GM23248 (cell line): ENCODE results near the gene ACAP3. TPM values are rescaled to one million over a fixed set of nuclear protein-coding genes. Genes with fewer than 3 reads are reported as not detected.

Experiments used
- DNase-seq: peaks from one replicate; pipeline ENCODE4 v3.0.0-alpha.2; 2015
- H2AFZ ChIP-seq: fragments of 200-600 bp; sonication (generic); 2 replicates; pipeline ENCODE4 v1.6.1; 2016; ENCODE audit warnings: antibody characterized with exemption
- H3F3A ChIP-seq: fragments of 200-600 bp; sonication (generic); 2 replicates; pipeline ENCODE4 v1.6.1; 2016; ENCODE audit warnings: mild to moderate bottlenecking, antibody characterized with exemption, mixed run types; ENCODE audit not compliant: insufficient read depth
- H3K27ac ChIP-seq: fragments of 200-600 bp; sonication (generic); 2 replicates; pipeline ENCODE4 v1.5.1; 2016; ENCODE audit warnings: mild to moderate bottlenecking
- H3K27me3 ChIP-seq: fragments of 200-600 bp; sonication (generic); replicated peaks from 2 replicates; pipeline ENCODE4 v1.6.1; 2016; ENCODE audit warnings: mild to moderate bottlenecking; ENCODE audit not compliant: insufficient read depth
- H3K36me3 ChIP-seq: fragments of 200-600 bp; sonication (generic); 2 replicates; pipeline ENCODE4 v1.6.1; 2016; ENCODE audit warnings: low read depth, mild to moderate bottlenecking
- H3K4me1 ChIP-seq: fragments of 200-600 bp; sonication (generic); 2 replicates; pipeline ENCODE4 v1.6.1; 2016; ENCODE audit warnings: mild to moderate bottlenecking; ENCODE audit not compliant: insufficient read depth
- H3K4me2 ChIP-seq: fragments of 200-600 bp; sonication (generic); one replicate; pipeline ENCODE4 v1.6.1; 2016; ENCODE audit warnings: mild to moderate bottlenecking; ENCODE audit not compliant: unreplicated experiment
- H3K4me3 ChIP-seq: fragments of 200-600 bp; sonication (generic); 2 replicates; pipeline ENCODE4 v1.5.1; 2016; ENCODE audit warnings: mild to moderate bottlenecking
- H3K79me2 ChIP-seq: fragments of 200-600 bp; sonication (generic); 2 replicates; pipeline ENCODE4 v1.6.1; 2016; ENCODE audit warnings: mild to moderate bottlenecking; ENCODE audit not compliant: insufficient read depth
- H3K9ac ChIP-seq: fragments of 200-600 bp; sonication (generic); 2 replicates; pipeline ENCODE4 v1.6.1; 2016; ENCODE audit warnings: mild to moderate bottlenecking
- H3K9me2 ChIP-seq: fragments of 200-600 bp; sonication (generic); 2 replicates; pipeline ENCODE4 v1.6.1; 2016; ENCODE audit warnings: mixed run types, mild to moderate bottlenecking, moderate library complexity; ENCODE audit not compliant: insufficient read depth
- H3K9me3 ChIP-seq: fragments of 200-600 bp; sonication (generic); one replicate; pipeline ENCODE4 v1.6.1; 2017; ENCODE audit warnings: low read depth
- H4K20me1 ChIP-seq: fragments of 200-600 bp; sonication (generic); 2 replicates; pipeline ENCODE4 v1.6.0; 2016; ENCODE audit not compliant: insufficient read depth
- EZH2 ChIP-seq: fragments of 200-600 bp; sonication (generic); IDR thresholded peaks from 2 replicates; pipeline ENCODE4 v1.6.1; 2018; ENCODE audit warnings: antibody characterized with exemption, mild to moderate bottlenecking; ENCODE audit not compliant: insufficient read depth, poor library complexity, severe bottlenecking
- EZH2phosphoT487 ChIP-seq: fragments of 200-600 bp; sonication (generic); IDR thresholded peaks from 2 replicates; pipeline ENCODE4 v1.6.1; 2018; ENCODE audit warnings: antibody characterized with exemption, moderate library complexity, mild to moderate bottlenecking, low read depth; ENCODE audit not compliant: insufficient read depth
- WGBS, 2 experiments: methylation state at CpG; one replicate each; pipeline ENCODE4 v1.1.6; 2015 to 2017; ENCODE audit warnings: low lambda C conversion rate in 2 of 2, low coverage in 1 of 2; ENCODE audit errors: missing lambda C conversion rate in 2 of 2; 5-methylcytosine and 5-hydroxymethylcytosine counted together
- in situ Hi-C: fragments of 300-500 bp; cut with MboI; formaldehyde crosslinking; loops from 2 replicates; pipeline ENCODE4 v1.15.0; 2020
- polyA plus RNA-seq: library from polyadenylated mRNA; unstranded; fragments of >200 nt; fragmentation: Nextera tagmentation; extraction: Ambion mirVana; gene quantifications from 2 replicates; pipeline ENCODE4 v1.2.1, GENCODE V29; 2016
- total RNA-seq: library from RNA; depleted of rRNA; stranded (reverse); fragments of >200 nt; shearing (Covaris generic); gene quantifications from 2 replicates; pipeline ENCODE4 v1.2.3, GENCODE V29; 2014

ACAP3 gene
- total and polyA plus RNA-seq, 2 experiments from 2014 or later = 11.8 to 68.0 TPM

DNA sequence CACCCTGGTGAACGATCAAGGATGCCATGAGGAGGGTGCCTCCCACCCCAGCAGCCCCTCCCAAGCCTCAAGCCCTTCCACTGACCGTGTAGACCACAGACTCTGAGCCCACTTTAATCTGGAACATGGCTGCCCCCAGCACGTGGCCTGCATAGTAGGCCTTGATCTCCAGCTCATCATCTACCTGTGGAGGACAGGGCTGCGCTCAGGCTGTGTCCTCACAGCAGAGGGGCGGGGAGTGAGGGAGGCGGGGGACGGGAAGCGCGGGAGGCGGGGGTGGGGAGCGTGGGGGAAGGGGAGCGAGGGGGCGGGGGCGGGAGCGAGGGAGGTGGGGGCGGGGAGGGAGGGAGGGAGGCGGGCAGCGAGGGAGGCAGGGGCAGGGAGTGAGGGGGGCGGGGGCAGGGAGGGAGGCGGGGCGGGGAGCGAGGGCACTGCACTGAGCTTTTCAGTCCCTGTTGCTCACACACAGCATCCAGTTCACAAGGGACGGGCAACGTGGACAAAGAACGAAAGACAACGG, 7.8 kb upstream of the ACAP3 start:
- Histone ChIP-seq H3K36me3 (peaks cover 16% of the 10 kb centered on the region; the same call in 1 of the 2 replicates), H3K79me2 (peaks cover 66% of the 10 kb centered on the region), H3K4me2 (no peak overlapping the region), H3K9me2 (no peaks in the 10 kb centered on the region), H3K27me3 (no peaks in the 10 kb centered on the region), H3K9ac (no peak overlapping the region), H3K9me3 (no peaks in the 10 kb centered on the region), H3K4me3 (no peak overlapping the region), H3K4me1 (peaks cover 12% of the 10 kb centered on the region), H2AFZ (no peak overlapping the region), H3K27ac (no peak overlapping the region), H3F3A (peaks cover 27% of the 10 kb centered on the region), H4K20me1 (no peaks in the 10 kb centered on the region)
- DNase-seq = no peak
- in situ Hi-C loops = no loop called here
- 61 to 65% methylated on average over 10 to 26 of the region's 26 CpGs for WGBS, 2 experiments
- TF ChIP-seq EZH2 (no peak), EZH2phosphoT487 (no peak)

DNA sequence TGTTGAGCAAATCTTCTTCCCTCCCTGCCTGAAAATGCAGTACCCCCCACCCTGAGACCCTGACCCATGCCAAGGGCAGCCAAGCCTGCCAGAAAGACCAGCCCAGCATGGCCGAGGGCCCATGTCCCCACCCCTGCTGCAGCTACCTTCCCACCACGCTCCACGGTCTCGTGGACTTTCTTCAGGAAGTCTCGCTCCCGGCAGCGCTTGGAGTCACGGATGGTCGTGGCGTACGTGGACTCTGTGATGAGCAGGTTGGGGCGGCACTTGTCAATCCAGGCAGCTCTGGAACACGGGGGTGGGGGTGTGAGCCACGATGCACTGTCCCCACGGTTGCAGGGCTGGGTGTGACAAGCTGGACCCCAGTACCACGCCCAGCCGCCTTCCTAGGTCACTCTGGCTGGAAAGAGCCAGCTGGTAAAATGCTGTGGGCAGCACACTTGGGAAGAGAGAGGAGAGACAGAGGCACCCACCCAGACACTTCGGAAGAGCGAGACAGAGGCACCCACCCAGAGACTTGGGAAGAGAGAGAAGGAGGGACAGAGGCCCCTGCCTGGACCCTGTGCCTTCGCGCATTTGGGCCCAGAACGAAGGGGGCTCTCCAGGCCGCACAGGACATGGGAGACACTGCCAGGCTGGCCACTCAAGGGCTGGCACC, 7.1 kb upstream of the ACAP3 start:
- in situ Hi-C loops = no loop called here
- Histone ChIP-seq H3K36me3 (peaks cover 20% of the 10 kb centered on the region; the same call in 1 of the 2 replicates), H3K27me3 (no peaks in the 10 kb centered on the region), H3K4me3 (no peak overlapping the region), H2AFZ (no peak overlapping the region), H3K4me2 (no peak overlapping the region), H3K4me1 (peaks cover 12% of the 10 kb centered on the region), H3K9me3 (no peaks in the 10 kb centered on the region), H3K27ac (no peak overlapping the region), H3K9ac (no peak overlapping the region), H3F3A (peaks cover 27% of the 10 kb centered on the region), H3K79me2 (peaks cover 66% of the 10 kb centered on the region), H3K9me2 (no peaks in the 10 kb centered on the region), H4K20me1 (no peaks in the 10 kb centered on the region)
- TF ChIP-seq EZH2 (no peak), EZH2phosphoT487 (no peak)
- no peak for DNase-seq
- 93 to 94% methylated on average over 21 to 23 of the region's 23 CpGs for WGBS, 2 experiments

DNA sequence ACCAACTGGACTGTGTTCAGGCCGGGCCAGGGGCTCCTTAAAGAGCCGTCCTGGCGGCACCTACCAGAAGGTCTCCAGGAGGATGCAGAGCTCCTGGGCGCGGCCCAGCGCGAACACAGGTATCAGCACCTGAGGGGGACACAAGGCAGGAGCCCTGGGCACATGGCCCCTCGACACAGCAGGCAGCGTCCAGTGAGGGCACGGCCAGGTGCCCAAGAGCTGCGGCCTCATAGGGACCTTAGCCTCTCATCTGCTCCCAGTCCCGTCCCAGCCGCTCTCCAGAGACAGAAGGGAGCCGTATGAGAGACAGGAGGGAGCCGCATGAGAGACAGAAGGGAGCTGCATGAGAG, 6.5 kb upstream of the ACAP3 start:
- no peak for DNase-seq
- Histone ChIP-seq H3K4me3 (no peak overlapping the region), H3K9me2 (no peaks in the 10 kb centered on the region), H3K9me3 (no peaks in the 10 kb centered on the region), H3K9ac (no peak overlapping the region), H2AFZ (no peak overlapping the region), H4K20me1 (no peaks in the 10 kb centered on the region), H3K79me2 (peaks cover 66% of the 10 kb centered on the region), H3K27ac (no peak overlapping the region), H3K4me1 (peaks cover 12% of the 10 kb centered on the region), H3K4me2 (no peak overlapping the region), H3K36me3 (peaks cover 16% of the 10 kb centered on the region; the same call in 1 of the 2 replicates), H3F3A (peaks cover 25% of the 10 kb centered on the region), H3K27me3 (no peaks in the 10 kb centered on the region)
- in situ Hi-C loops = no loop called here
- no peak for TF ChIP-seq EZH2
- no peak for TF ChIP-seq EZH2phosphoT487
- WGBS, 2 experiments = 93 to 94% methylated on average over 10 to 12 of the region's 15 CpGs

DNA sequence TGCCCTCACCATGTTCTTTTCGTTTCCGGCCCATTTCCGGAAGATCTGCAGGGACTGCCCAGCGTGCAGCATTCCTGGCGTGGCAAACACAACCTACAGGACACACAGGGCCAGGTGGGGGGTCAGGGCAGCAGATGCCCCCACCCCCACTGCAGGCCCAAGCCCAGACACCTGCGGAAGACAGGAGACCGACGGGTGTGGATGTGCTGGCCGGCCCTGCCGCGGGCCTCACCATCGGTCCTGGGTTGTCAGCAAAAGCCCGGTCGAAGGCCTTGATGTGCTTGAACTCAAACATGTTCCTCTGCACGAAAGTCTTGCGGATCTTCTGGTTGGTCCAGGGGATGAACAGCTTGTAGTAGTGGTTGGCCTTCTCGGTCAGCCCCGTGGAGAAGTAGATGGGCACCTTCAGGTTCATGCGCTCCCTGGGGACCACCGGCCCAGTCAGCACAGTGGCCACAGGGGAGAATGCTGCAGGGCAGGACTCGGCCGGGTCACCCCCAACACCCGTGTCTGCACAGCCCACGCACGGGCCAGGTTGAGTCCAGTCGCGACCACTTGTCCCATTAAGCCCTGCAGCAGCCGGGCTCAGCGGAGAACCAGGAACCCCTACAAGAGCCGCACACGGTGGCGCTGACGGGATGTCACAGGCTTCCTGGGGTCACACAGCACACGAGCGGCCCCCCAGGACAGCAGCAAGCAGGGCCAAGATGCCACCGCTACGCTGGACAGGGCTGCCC, 5.9 kb upstream of the ACAP3 start:
- no peak overlapping the region for H3K4me2 ChIP-seq
- in situ Hi-C loops = no loop called here
- TF ChIP-seq EZH2 (no peak), EZH2phosphoT487 (no peak)
- peaks cover 9% of the 10 kb centered on the region for H3K4me1 ChIP-seq
- H3K36me3 ChIP-seq = peaks cover 16% of the 10 kb centered on the region; the same call in 1 of the 2 replicates
- H3K9me3 ChIP-seq = no peaks in the 10 kb centered on the region
- 91 to 94% methylated on average over 28 to 37 of the region's 37 CpGs for WGBS, 2 experiments
- H3K27me3 ChIP-seq = no peaks in the 10 kb centered on the region
- no peak overlapping the region for H2AFZ ChIP-seq
- peaks cover 20% of the 10 kb centered on the region for H3F3A ChIP-seq
- H3K9ac ChIP-seq = no peak overlapping the region
- H4K20me1 ChIP-seq = no peaks in the 10 kb centered on the region
- no peak overlapping the region for H3K4me3 ChIP-seq
- DNase-seq = no peak
- H3K79me2 ChIP-seq = peaks cover 64% of the 10 kb centered on the region
- H3K9me2 ChIP-seq = no peaks in the 10 kb centered on the region
- H3K27ac ChIP-seq = no peak overlapping the region
